K562 (cell line): ENCODE results near the gene CFAP20DC. TPM values are rescaled to one million over a fixed set of nuclear protein-coding genes. Genes with fewer than 3 reads are reported as not detected.

Experiments
- ATAC-seq: fragments of 200-7000 bp; cut with Tn5 transposase; 3 replicates; pipeline ENCODE4 v1.9.1; 2020; ENCODE audit warnings: moderate library complexity
- BruUV-seq: library from RNA; stranded (reverse); fragments of 400-500 nt; replicated peaks from 2 replicates; lab custom pipeline; 2021; lab: Mats Ljungman, UMichigan
- CTCF ChIA-PET: fragments of 300-600 bp; formaldehyde crosslinking; extraction: SDS; loops from one replicate; lab custom pipeline; 2021; ENCODE audit warnings: low intra/inter-chr PET ratio; lab: Yijun Ruan, JAX
- POLR2A ChIA-PET: fragments of 300-600, 350-650 bp; sonication (Branson Sonifier 250); formaldehyde crosslinking; extraction: SDS; loops from one replicate; lab custom pipeline; 2021; ENCODE audit warnings: antibody characterized with exemption, inconsistent platforms; lab: Yijun Ruan, JAX
- DNase-seq, 4 experiments: peaks; one replicate each; pipeline versions ENCODE4 v3.0.0 to v3.0.0-alpha.2; 2011 to 2018; ENCODE audit warnings: low spot score in 3 of 4, mixed read lengths in 3 of 4; ENCODE audit errors: extremely low read depth in 1 of 4
- FAIRE-seq: peaks from 2 replicates; lab custom pipeline; 2011; peaks lifted over from hg19 to GRCh38; lab: Jason Lieb, UNC
- H2AFZ ChIP-seq: 2 replicates; pipeline ENCODE4 v1.6.0; 2011; ENCODE audit warnings: low read depth, low read length, control low read depth, inconsistent platforms
- H3K27ac ChIP-seq: fragments of 200-600 bp; 3 replicates; pipeline ENCODE4 v1.8.0; 2011; ENCODE audit warnings: low read depth, mild to moderate bottlenecking, control low read depth, inconsistent platforms, low read length, moderate library complexity, mixed read lengths; ENCODE audit errors: extremely low read depth
- H3K27me3 ChIP-seq, 2 experiments: fragments of 300-600 bp in 1 of 2; 2 replicates in 1 of 2; 3 replicates in 1 of 2; pipeline versions ENCODE4 v1.6.0 to v1.8.0; 2011; ENCODE audit warnings: inconsistent platforms in 2 of 2, low read length in 2 of 2, mild to moderate bottlenecking in 1 of 2, mixed read lengths in 1 of 2, moderate library complexity in 1 of 2; ENCODE audit not compliant: control insufficient read depth in 2 of 2, insufficient read depth in 2 of 2
- H3K36me3 ChIP-seq: fragments of 300-600 bp; 3 replicates; pipeline ENCODE4 v1.8.0; 2011; ENCODE audit warnings: mild to moderate bottlenecking, low read length, inconsistent platforms; ENCODE audit not compliant: control insufficient read depth, insufficient read depth
- H3K4me1 ChIP-seq, 2 experiments: fragments of 200-600 bp in 1 of 2; replicated peaks in 1 of 2; 2 replicates in 1 of 2; 3 replicates in 1 of 2; pipeline versions ENCODE4 v1.5.1 to v1.8.0; 2011; ENCODE audit warnings: inconsistent platforms in 2 of 2, low read length in 2 of 2, mild to moderate bottlenecking in 1 of 2, mixed read lengths in 1 of 2, moderate library complexity in 1 of 2; ENCODE audit not compliant: control insufficient read depth in 2 of 2, insufficient read depth in 2 of 2
- H3K4me2 ChIP-seq: 2 replicates; pipeline ENCODE4 v1.6.1; 2011; ENCODE audit warnings: low read length, control low read depth, inconsistent platforms, mixed read lengths; ENCODE audit not compliant: insufficient read depth
- H3K4me3 ChIP-seq: fragments of 200-600 bp; sonication (generic), shearing (Covaris generic); 2 replicates; pipeline ENCODE4 v1.5.1; 2016; ENCODE audit warnings: control low read depth, inconsistent platforms
- H3K79me2 ChIP-seq: fragments of 200-600 bp; 3 replicates; pipeline ENCODE4 v1.8.0; 2011; ENCODE audit warnings: low read length, inconsistent platforms; ENCODE audit not compliant: control insufficient read depth, insufficient read depth
- H3K9ac ChIP-seq, 2 experiments: 2 replicates each; pipeline versions ENCODE4 v1.6.0 to v1.6.1; 2011; ENCODE audit warnings: low read depth in 2 of 2, low read length in 2 of 2, control low read depth in 1 of 2, inconsistent platforms in 1 of 2, mild to moderate bottlenecking in 1 of 2, mixed read lengths in 1 of 2; ENCODE audit not compliant: insufficient read depth in 1 of 2
- H3K9me1 ChIP-seq: one replicate; pipeline ENCODE4 v1.6.0; 2011; ENCODE audit warnings: inconsistent platforms, mild to moderate bottlenecking, low read length, moderate library complexity; ENCODE audit not compliant: control insufficient read depth, insufficient read depth
- H3K9me3 ChIP-seq: replicated peaks from 2 replicates; pipeline ENCODE4 v1.5.1; 2011; ENCODE audit warnings: low read depth, low read length, inconsistent platforms; ENCODE audit not compliant: control insufficient read depth, insufficient read depth
- H4K20me1 ChIP-seq: replicated peaks from 2 replicates; pipeline ENCODE4 v1.6.1; 2011; ENCODE audit warnings: low read length, inconsistent platforms, mixed read lengths; ENCODE audit not compliant: control insufficient read depth, insufficient read depth
- BRD4 ChIP-seq: fragments of 200-600 bp; sonication (generic); IDR thresholded peaks from 2 replicates; pipeline ENCODE4 v1.6.1; 2017; ENCODE audit warnings: inconsistent platforms
- CC2D1A ChIP-seq: fragments of 450-650 bp; IDR thresholded peaks from 2 replicates; pipeline ENCODE4 v1.6.1; 2017; ENCODE audit warnings: mild to moderate bottlenecking
- ID3 ChIP-seq, 2 experiments: fragments of 250-450 bp in 1 of 2; fragments of 450-650 bp in 1 of 2; sonication (Bioruptor Pico) in 1 of 2; IDR thresholded peaks; 2 replicates each; pipeline versions ENCODE4 v1.6.1 to v1.8.0; 2016 to 2021; ENCODE audit warnings: mild to moderate bottlenecking in 2 of 2, moderate library complexity in 2 of 2, missing compliant biosample characterization in 1 of 2, missing genetic modification characterization in 1 of 2
- MCM3 ChIP-seq: fragments of 450-650 bp; IDR thresholded peaks from 2 replicates; pipeline ENCODE4 v1.6.1; 2016
- NFIX ChIP-seq: fragments of 250-450 bp; sonication (Bioruptor Pico); IDR thresholded peaks from 2 replicates; pipeline ENCODE4 v1.4.0; 2020; ENCODE audit warnings: low read depth, mild to moderate bottlenecking, moderate library complexity
- REST ChIP-seq, 2 experiments: fragments of 450-650 bp; formaldehyde crosslinking in 1 of 2; IDR thresholded peaks; 2 replicates each; pipeline versions ENCODE4 v1.4.0 to v1.6.1; 2014 to 2020; ENCODE audit warnings: mild to moderate bottlenecking in 2 of 2, borderline replicate concordance in 1 of 2, low read depth in 1 of 2
- RNF219 ChIP-seq: fragments of 250-450 bp; sonication (Bioruptor Pico); IDR thresholded peaks from 2 replicates; pipeline ENCODE4 v1.5.0; 2022; ENCODE audit warnings: mild to moderate bottlenecking
- WGBS: fragments of 100-300 bp; shearing (Covaris generic); methylation state at CpG from one replicate; pipeline ENCODE4 v1.1.6; 2016; ENCODE audit warnings: low coverage, mixed read lengths; ENCODE audit not compliant: insufficient coverage; ENCODE audit errors: missing lambda C conversion rate; 5-methylcytosine and 5-hydroxymethylcytosine counted together
- in situ Hi-C: fragments of 300-500 bp; cut with MboI; formaldehyde crosslinking; loops from 4 replicates; pipeline ENCODE4 v1.15.0; 2018; ENCODE audit warnings: inconsistent platforms, mixed read lengths
- intact Hi-C: fragments of 100-400 bp; cut with micrococcal nuclease; formaldehyde crosslinking; loops from 2 replicates; pipeline ENCODE4 v1.14.2; 2022
- polyA plus RNA-seq, 8 experiments: library from polyadenylated mRNA; depleted of rRNA in 4 of 8; stranded (reverse) in 5 of 8; unstranded in 3 of 8; fragments of >200 nt; fragmentation: Nextera tagmentation in 2 of 8; fragmentation: Illumina TruSeq in 1 of 8; extraction: Ambion mirVana in 2 of 8; extraction: Trizol in 1 of 8; gene quantifications; 2 replicates each; pipeline versions ENCODE4 v1.2.1 to v1.2.3, GENCODE V29; 2011 to 2014; ENCODE audit warnings: inconsistent platforms in 1 of 8, missing spikeins in 1 of 8
- total RNA-seq, 7 experiments: library from RNA; depleted of rRNA in 6 of 7; stranded (reverse); fragments of >200 nt in 6 of 7; fragmentation: Illumina TruSeq in 2 of 7; extraction: Trizol in 2 of 7; gene quantifications; 2 replicates each; pipeline versions ENCODE4 v1.2.1 to v1.2.3, GENCODE V29; 2011 to 2021; ENCODE audit warnings: low replicate concordance in 1 of 7

Gene CFAP20DC
- total and polyA plus RNA-seq, 9 of the 15 experiments (the other 6 are each of a cell fraction or from before 2014, with no cell fraction given) = 1.6 to 5.9 (median 4.6) TPM

- H2AFZ ChIP-seq = no peak overlapping the region
- H3K36me3 ChIP-seq = no peaks in the 10 kb centered on the region
- H3K4me2 ChIP-seq = no peak overlapping the region
- no peaks in the 10 kb centered on the region for H3K4me1 ChIP-seq
- no peak overlapping the region for H3K27ac ChIP-seq
- BruUV-seq = no TSS peak
- H3K9me1 ChIP-seq = no peaks in the 10 kb centered on the region
- H4K20me1 ChIP-seq = no peaks in the 10 kb centered on the region
- H3K79me2 ChIP-seq = no peaks in the 10 kb centered on the region
- TF ChIP-seq REST (IDR thresholded peaks at IDR 0.05; ENCODE audit: borderline replicate concordance) (no peak), REST (CRISPR knock-in tag; IDR thresholded peaks at IDR 0.05; ENCODE audit: low read depth) (no peak), CC2D1A (no peak), MCM3 (no peak), ID3 (CRISPR knock-in tag; IDR thresholded peaks at IDR 0.05) (no peak), ID3 (tag; IDR thresholded peaks at IDR 0.05) (no peak), NFIX (CRISPR knock-in tag) (no peak), BRD4 (no peak), RNF219 (CRISPR knock-in tag) (no peak)
- intact Hi-C loops = no loop called here
- ATAC-seq (no peak), DNase-seq (no peak), FAIRE-seq (no peak)
- no peak overlapping the region for H3K4me3 ChIP-seq
- no peak overlapping the region for H3K9ac ChIP-seq
- ChIA-PET CTCF (no interaction called here), POLR2A (interaction anchor here (0.6 kb wide), 1 partner anchor 1375 kb away, joined by 3 read pairs; no protein-coding TSS in a partner anchor)
- in situ Hi-C loops = no loop called here
- 8% methylated on average over 2 of the region's 2 CpGs for WGBS
- H3K9me3 ChIP-seq = no peaks in the 10 kb centered on the region
- no peaks in the 10 kb centered on the region; a peak in 1 of 5 replicates for H3K27me3 ChIP-seq
Measured at GRCh38 chr3:59017617-59017984, 32.2 kb downstream of the CFAP20DC start.
